Liver (tissue), 3 donors: ENCODE measurements around the gene ANKRA2.

ENCODE experiments used
- ATF3 ChIP-seq: IDR thresholded peaks from 2 replicates; pipeline ENCODE4 v1.6.1; 2016; ENCODE audit warnings: antibody characterized with exemption
- HNF4G ChIP-seq: IDR thresholded peaks from 2 replicates; pipeline ENCODE4 v1.6.1; 2016; ENCODE audit warnings: antibody characterized with exemption
- RAD21 ChIP-seq, 2 donors: IDR thresholded peaks; 2 replicates each; pipeline ENCODE4 v1.6.1; 2016; ENCODE audit warnings: antibody characterized with exemption in 2 of 2, mild to moderate bottlenecking in 2 of 2
- SP1 ChIP-seq: IDR thresholded peaks from 2 replicates; pipeline ENCODE4 v1.6.1; 2018; ENCODE audit warnings: antibody characterized with exemption, mild to moderate bottlenecking
- TAF1 ChIP-seq: conservative IDR thresholded peaks from 2 replicates; pipeline ENCODE4 v1.6.1; 2016; ENCODE audit warnings: antibody characterized with exemption, mild to moderate bottlenecking
- TF ChIP-seq, protein P1 (sequence below): fragments of 150-350 bp; IDR thresholded peaks from 2 replicates; pipeline ENCODE4 v1.5.1; 2017; ENCODE audit warnings: improper control_type of control experiment, low read depth, low read length; ENCODE audit not compliant: missing input control
- TF ChIP-seq, protein P2 (sequence below): IDR thresholded peaks from 2 replicates; pipeline ENCODE4 v1.6.1; 2016; ENCODE audit warnings: antibody characterized with exemption
- TF ChIP-seq, protein P3 (sequence below): IDR thresholded peaks from 2 replicates; pipeline ENCODE4 v1.6.1; 2016; ENCODE audit warnings: antibody characterized with exemption, mild to moderate bottlenecking
- donor health status: healthy.
- donor health status: healthy.

DNA sequence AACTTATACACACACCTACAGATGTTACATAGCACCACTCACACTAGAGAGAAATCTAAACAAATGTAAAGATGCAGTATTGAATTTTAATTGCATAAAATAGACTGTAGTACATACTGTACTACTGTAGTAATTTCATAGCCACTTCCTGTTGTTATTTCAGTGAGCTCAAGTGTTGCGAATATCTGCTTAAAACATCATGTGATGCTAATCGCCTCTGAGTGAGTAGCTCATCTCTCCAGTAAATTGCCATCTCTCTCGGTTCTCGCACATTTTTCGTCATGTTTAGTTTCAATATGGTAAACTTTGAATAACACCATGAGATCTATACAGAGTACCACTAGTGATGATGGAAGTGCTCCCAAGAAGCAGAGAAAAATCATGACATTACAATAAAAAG lies 38.6 kb upstream of the ANKRA2 start:
- TF ChIP-seq HNF4G, result no peak
- TF ChIP-seq SP1, result no peak
- TF ChIP-seq, protein P1, sequence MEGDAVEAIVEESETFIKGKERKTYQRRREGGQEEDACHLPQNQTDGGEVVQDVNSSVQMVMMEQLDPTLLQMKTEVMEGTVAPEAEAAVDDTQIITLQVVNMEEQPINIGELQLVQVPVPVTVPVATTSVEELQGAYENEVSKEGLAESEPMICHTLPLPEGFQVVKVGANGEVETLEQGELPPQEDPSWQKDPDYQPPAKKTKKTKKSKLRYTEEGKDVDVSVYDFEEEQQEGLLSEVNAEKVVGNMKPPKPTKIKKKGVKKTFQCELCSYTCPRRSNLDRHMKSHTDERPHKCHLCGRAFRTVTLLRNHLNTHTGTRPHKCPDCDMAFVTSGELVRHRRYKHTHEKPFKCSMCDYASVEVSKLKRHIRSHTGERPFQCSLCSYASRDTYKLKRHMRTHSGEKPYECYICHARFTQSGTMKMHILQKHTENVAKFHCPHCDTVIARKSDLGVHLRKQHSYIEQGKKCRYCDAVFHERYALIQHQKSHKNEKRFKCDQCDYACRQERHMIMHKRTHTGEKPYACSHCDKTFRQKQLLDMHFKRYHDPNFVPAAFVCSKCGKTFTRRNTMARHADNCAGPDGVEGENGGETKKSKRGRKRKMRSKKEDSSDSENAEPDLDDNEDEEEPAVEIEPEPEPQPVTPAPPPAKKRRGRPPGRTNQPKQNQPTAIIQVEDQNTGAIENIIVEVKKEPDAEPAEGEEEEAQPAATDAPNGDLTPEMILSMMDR, result no peak
- no peak for TF ChIP-seq TAF1
- TF ChIP-seq, protein P2, sequence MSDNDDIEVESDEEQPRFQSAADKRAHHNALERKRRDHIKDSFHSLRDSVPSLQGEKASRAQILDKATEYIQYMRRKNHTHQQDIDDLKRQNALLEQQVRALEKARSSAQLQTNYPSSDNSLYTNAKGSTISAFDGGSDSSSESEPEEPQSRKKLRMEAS, result no peak
- TF ChIP-seq ATF3, result no peak
- TF ChIP-seq, protein P3, sequence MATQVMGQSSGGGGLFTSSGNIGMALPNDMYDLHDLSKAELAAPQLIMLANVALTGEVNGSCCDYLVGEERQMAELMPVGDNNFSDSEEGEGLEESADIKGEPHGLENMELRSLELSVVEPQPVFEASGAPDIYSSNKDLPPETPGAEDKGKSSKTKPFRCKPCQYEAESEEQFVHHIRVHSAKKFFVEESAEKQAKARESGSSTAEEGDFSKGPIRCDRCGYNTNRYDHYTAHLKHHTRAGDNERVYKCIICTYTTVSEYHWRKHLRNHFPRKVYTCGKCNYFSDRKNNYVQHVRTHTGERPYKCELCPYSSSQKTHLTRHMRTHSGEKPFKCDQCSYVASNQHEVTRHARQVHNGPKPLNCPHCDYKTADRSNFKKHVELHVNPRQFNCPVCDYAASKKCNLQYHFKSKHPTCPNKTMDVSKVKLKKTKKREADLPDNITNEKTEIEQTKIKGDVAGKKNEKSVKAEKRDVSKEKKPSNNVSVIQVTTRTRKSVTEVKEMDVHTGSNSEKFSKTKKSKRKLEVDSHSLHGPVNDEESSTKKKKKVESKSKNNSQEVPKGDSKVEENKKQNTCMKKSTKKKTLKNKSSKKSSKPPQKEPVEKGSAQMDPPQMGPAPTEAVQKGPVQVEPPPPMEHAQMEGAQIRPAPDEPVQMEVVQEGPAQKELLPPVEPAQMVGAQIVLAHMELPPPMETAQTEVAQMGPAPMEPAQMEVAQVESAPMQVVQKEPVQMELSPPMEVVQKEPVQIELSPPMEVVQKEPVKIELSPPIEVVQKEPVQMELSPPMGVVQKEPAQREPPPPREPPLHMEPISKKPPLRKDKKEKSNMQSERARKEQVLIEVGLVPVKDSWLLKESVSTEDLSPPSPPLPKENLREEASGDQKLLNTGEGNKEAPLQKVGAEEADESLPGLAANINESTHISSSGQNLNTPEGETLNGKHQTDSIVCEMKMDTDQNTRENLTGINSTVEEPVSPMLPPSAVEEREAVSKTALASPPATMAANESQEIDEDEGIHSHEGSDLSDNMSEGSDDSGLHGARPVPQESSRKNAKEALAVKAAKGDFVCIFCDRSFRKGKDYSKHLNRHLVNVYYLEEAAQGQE, result no peak
- TF ChIP-seq RAD21 (IDR thresholded peaks at IDR 0.05), result no peak
